OCI-LY1 (cell line): ENCODE data around the gene CCDC110.

Source experiments
- EZH2 ChIP-seq: fragments of 200-600 bp; sonication (generic), shearing (Covaris generic); IDR thresholded peaks from 2 replicates; pipeline ENCODE4 v1.8.0; 2017; ENCODE audit warnings: borderline replicate concordance, mixed run types, mild to moderate bottlenecking, antibody characterized with exemption, low read length, moderate library complexity, mixed read lengths
- TF ChIP-seq, protein P1 (sequence below): fragments of 200-600 bp; sonication (generic), shearing (Covaris generic); IDR thresholded peaks from 2 replicates; pipeline ENCODE4 v1.5.1; 2017; ENCODE audit warnings: mild to moderate bottlenecking, antibody characterized with exemption, low read length, moderate library complexity, mixed read lengths

DNA sequence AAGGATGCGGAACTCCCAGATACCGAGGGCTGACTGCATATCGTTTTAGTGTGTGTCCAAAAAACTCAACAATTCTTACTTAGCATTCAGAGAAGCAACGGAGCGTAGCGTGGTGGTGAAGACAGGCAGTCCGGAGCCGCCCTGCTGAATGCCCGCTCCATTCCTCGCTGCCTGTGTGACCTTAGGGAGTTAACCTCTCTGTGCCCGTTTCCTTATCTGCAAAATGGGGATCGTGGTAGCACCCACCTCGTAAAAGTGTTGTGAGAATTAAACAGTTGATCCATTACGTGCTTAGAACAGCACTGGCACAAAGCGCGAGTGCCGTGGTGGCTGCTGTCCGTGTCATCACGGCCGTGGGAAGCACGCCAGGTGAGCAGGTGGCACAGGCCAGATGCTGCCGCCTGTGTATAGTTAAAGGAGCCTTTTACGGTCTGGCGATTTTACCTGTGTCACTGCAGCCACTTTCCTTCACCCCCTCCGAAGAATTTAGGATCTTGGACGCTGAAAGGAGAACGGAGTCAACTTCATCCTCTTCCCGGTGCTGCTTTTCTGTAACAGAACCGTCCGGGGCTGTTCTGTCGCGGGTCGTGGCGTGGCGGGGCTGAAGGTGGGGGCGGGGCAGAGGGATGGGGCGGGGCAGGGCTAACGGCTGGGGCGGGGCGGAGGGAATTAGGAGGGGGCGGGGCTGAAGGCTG is 885 bp downstream of the CCDC110 start:
- TF ChIP-seq, protein P1, sequence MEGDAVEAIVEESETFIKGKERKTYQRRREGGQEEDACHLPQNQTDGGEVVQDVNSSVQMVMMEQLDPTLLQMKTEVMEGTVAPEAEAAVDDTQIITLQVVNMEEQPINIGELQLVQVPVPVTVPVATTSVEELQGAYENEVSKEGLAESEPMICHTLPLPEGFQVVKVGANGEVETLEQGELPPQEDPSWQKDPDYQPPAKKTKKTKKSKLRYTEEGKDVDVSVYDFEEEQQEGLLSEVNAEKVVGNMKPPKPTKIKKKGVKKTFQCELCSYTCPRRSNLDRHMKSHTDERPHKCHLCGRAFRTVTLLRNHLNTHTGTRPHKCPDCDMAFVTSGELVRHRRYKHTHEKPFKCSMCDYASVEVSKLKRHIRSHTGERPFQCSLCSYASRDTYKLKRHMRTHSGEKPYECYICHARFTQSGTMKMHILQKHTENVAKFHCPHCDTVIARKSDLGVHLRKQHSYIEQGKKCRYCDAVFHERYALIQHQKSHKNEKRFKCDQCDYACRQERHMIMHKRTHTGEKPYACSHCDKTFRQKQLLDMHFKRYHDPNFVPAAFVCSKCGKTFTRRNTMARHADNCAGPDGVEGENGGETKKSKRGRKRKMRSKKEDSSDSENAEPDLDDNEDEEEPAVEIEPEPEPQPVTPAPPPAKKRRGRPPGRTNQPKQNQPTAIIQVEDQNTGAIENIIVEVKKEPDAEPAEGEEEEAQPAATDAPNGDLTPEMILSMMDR = no peak
- TF ChIP-seq EZH2 = no peak
